H1 (cell line): ENCODE measurements around the gene ZP2.

ENCODE experiments used
- CTCF ChIP-seq, 3 experiments: IDR thresholded peaks; 1 replicate in 2 of 3; 2 replicates in 1 of 3; pipeline versions ENCODE4 v1.5.1 to v1.6.1; 2011; ENCODE audit warnings: low read length in 3 of 3, mild to moderate bottlenecking in 3 of 3, inconsistent platforms in 2 of 3, low read depth in 1 of 3, moderate library complexity in 1 of 3; ENCODE audit not compliant: insufficient read depth in 1 of 3; ENCODE audit errors: control extremely low read depth in 1 of 3
- GABPA ChIP-seq: IDR thresholded peaks from 2 replicates; pipeline ENCODE4 v1.6.1; 2011; ENCODE audit warnings: mild to moderate bottlenecking, low read length, moderate library complexity, borderline replicate concordance; ENCODE audit not compliant: insufficient read depth
- JUN ChIP-seq: IDR thresholded peaks from 2 replicates; pipeline ENCODE4 v1.6.1; 2011; ENCODE audit warnings: low read depth, mild to moderate bottlenecking, improper control_type of control experiment, low read length
- PHF8 ChIP-seq: fragments of 200-600 bp; sonication (generic); conservative IDR thresholded peaks from 2 replicates; pipeline ENCODE4 v1.7.1; 2012; ENCODE audit warnings: low read depth, mild to moderate bottlenecking, inconsistent platforms, low read length, moderate library complexity
- POLR2A ChIP-seq, 2 experiments: IDR thresholded peaks; 1 replicate in 1 of 2; 2 replicates in 1 of 2; pipeline ENCODE4 v1.6.1; 2011; ENCODE audit warnings: low read depth in 2 of 2, low read length in 2 of 2, mild to moderate bottlenecking in 2 of 2; ENCODE audit errors: control extremely low read depth in 1 of 2
- SIRT6 ChIP-seq: IDR thresholded peaks from one replicate; pipeline ENCODE4 v1.7.1; 2012; ENCODE audit warnings: low read length, inconsistent platforms
- SRF ChIP-seq: IDR thresholded peaks from 2 replicates; pipeline ENCODE4 v1.6.1; 2011; ENCODE audit warnings: mild to moderate bottlenecking, low read depth, low read length, moderate library complexity
- SUZ12 ChIP-seq: fragments of 200-600 bp; sonication (generic); IDR thresholded peaks from 2 replicates; pipeline ENCODE4 v1.6.1; 2012; ENCODE audit warnings: mild to moderate bottlenecking, inconsistent platforms, low read length, moderate library complexity, mixed read lengths

GRCh38 chr16:21160276-21160675 lies 51.1 kb downstream of the ZP2 start:
- TF ChIP-seq CTCF (IDR thresholded peaks at IDR 0.05; ENCODE audit: control extremely low read depth in 1 of 3, insufficient read depth in 1 of 3, low read depth in 1 of 3, low read length in 3 of 3) (no peak), SUZ12 (no peak), SIRT6 (no peak), GABPA (no peak), SRF (no peak), POLR2A (IDR thresholded peaks at IDR 0.05; ENCODE audit: control extremely low read depth in 1 of 2, low read depth in 2 of 2, low read length in 2 of 2) (no peak), JUN (no peak), PHF8 (no peak)
